Measurements from ENCODE around the gene DAB2IP. TPM values are rescaled to one million over a fixed set of nuclear protein-coding genes. Genes with fewer than 3 reads are reported as not detected.

The DAB2IP gene
- polyA plus RNA-seq, 4 donors = 13.8 to 39.0 (median 28.3) TPM

GRCh38 chr9:121827251-121827967 lies 176.0 kb downstream of the DAB2IP start:
- 91 to 92% (median 92%) methylated on average over 17 of the region's 17 CpGs for WGBS, 3 donors
- Histone ChIP-seq H3K4me3 (ENCODE audit: low read depth in 1 of 3, low read length in 3 of 3) (no peak overlapping the region), H3K9me3 (ENCODE audit: control insufficient read depth in 2 of 2, insufficient read depth in 1 of 2, low read depth in 1 of 2, low read length in 1 of 2) (peaks cover 0 to 2% of the 10 kb centered on the region in 2 donors), H3K27me3 (ENCODE audit: control insufficient read depth in 3 of 3, insufficient read depth in 3 of 3, low read length in 3 of 3) (no peaks in the 10 kb centered on the region), H3K36me3 (ENCODE audit: control insufficient read depth in 3 of 3, insufficient read depth in 2 of 3, low read depth in 1 of 3, low read length in 3 of 3) (no peaks in the 10 kb centered on the region), H3K4me1 (ENCODE audit: control insufficient read depth in 3 of 3, insufficient read depth in 2 of 3, low read depth in 1 of 3, low read length in 2 of 3) (no peaks in the 10 kb centered on the region), H3K27ac (ENCODE audit: low read depth in 1 of 3, low read length in 2 of 3) (no peak overlapping the region)
- DNase-seq (no peak), FAIRE-seq (no peak)

- Histone ChIP-seq H3K27ac (ENCODE audit: low read depth in 1 of 3, low read length in 2 of 3) (no peak overlapping the region), H3K27me3 (ENCODE audit: control insufficient read depth in 3 of 3, insufficient read depth in 3 of 3, low read length in 3 of 3) (no peaks in the 10 kb centered on the region), H3K9me3 (ENCODE audit: control insufficient read depth in 2 of 2, insufficient read depth in 1 of 2, low read depth in 1 of 2, low read length in 1 of 2) (peaks cover 0 to 2% of the 10 kb centered on the region in 2 donors), H3K4me3 (ENCODE audit: low read depth in 1 of 3, low read length in 3 of 3) (no peak overlapping the region), H3K4me1 (ENCODE audit: control insufficient read depth in 3 of 3, insufficient read depth in 2 of 3, low read depth in 1 of 3, low read length in 2 of 3) (no peaks in the 10 kb centered on the region), H3K36me3 (ENCODE audit: control insufficient read depth in 3 of 3, insufficient read depth in 2 of 3, low read depth in 1 of 3, low read length in 3 of 3) (no peaks in the 10 kb centered on the region)
- FAIRE-seq (no peak), DNase-seq (no peak)
- WGBS, 3 donors = 83 to 91% (median 89%) methylated on average over 3 of the region's 3 CpGs
Measured at GRCh38 chr9:121830441-121831140, 179.2 kb downstream of the DAB2IP start.

- 96 to 98% (median 97%) methylated on average over 3 of the region's 3 CpGs for WGBS, 3 donors
- Histone ChIP-seq H3K9me3 (ENCODE audit: control insufficient read depth in 2 of 2, insufficient read depth in 1 of 2, low read depth in 1 of 2, low read length in 1 of 2) (peaks cover 0 to 2% of the 10 kb centered on the region in 2 donors), H3K27ac (ENCODE audit: low read depth in 1 of 3, low read length in 2 of 3) (no peak overlapping the region), H3K4me1 (ENCODE audit: control insufficient read depth in 3 of 3, insufficient read depth in 2 of 3, low read depth in 1 of 3, low read length in 2 of 3) (no peaks in the 10 kb centered on the region), H3K36me3 (ENCODE audit: control insufficient read depth in 3 of 3, insufficient read depth in 2 of 3, low read depth in 1 of 3, low read length in 3 of 3) (no peaks in the 10 kb centered on the region), H3K4me3 (ENCODE audit: low read depth in 1 of 3, low read length in 3 of 3) (no peak overlapping the region), H3K27me3 (ENCODE audit: control insufficient read depth in 3 of 3, insufficient read depth in 3 of 3, low read length in 3 of 3) (no peaks in the 10 kb centered on the region)
- FAIRE-seq = no peak
- DNase-seq = no peak
Measured at GRCh38 chr9:121831869-121832268, 180.4 kb downstream of the DAB2IP start.

GRCh38 chr9:121833061-121833460 lies 181.6 kb downstream of the DAB2IP start:
- no peak overlapping the region for H3K4me3 ChIP-seq (ENCODE audit: low read depth in 1 of 3, low read length in 3 of 3)
- H3K27me3 ChIP-seq (ENCODE audit: control insufficient read depth in 3 of 3, insufficient read depth in 3 of 3, low read length in 3 of 3) = no peaks in the 10 kb centered on the region
- peaks cover 0 to 2% of the 10 kb centered on the region in 2 donors for H3K9me3 ChIP-seq (ENCODE audit: control insufficient read depth in 2 of 2, insufficient read depth in 1 of 2, low read depth in 1 of 2, low read length in 1 of 2)
- FAIRE-seq = no peak
- DNase-seq = no peak
- H3K27ac ChIP-seq (ENCODE audit: low read depth in 1 of 3, low read length in 2 of 3) = no peak overlapping the region
- 93 to 96% (median 95%) methylated on average over 9 of the region's 9 CpGs for WGBS, 3 donors
- no peaks in the 10 kb centered on the region for H3K36me3 ChIP-seq (ENCODE audit: control insufficient read depth in 3 of 3, insufficient read depth in 2 of 3, low read depth in 1 of 3, low read length in 3 of 3)
- H3K4me1 ChIP-seq (ENCODE audit: control insufficient read depth in 3 of 3, insufficient read depth in 2 of 3, low read depth in 1 of 3, low read length in 2 of 3) = no peaks in the 10 kb centered on the region

Other genes starting within 250 kb of the DAB2IP start
- gene GGTA1, start 151.8 kb upstream of the DAB2IP start, polyA plus RNA-seq = 10 to 100 TPM in 1 of 4 donors, 1 to 10 TPM in 2, under 1 TPM in 1; 0.67 to 11.3 (median 6.0) TPM